GM21515 (cell line): ENCODE results near the gene KLRG1.

Source experiments
- ATAC-seq: cut with Tn5 transposase; IDR thresholded peaks from one replicate; pipeline ENCODE4 v1.9.1; 2021; ENCODE audit not compliant: unreplicated experiment

KLRG1 gene

GRCh38 chr12:9040484-9041186 is 51.3 kb downstream of the KLRG1 start:
- ATAC-seq: no peak

- ATAC-seq: no peak
Observed at GRCh38 chr12:9041321-9041720, 52.0 kb downstream of the KLRG1 start.

- no peak for ATAC-seq
Observed at GRCh38 chr12:9043766-9044165, 54.4 kb downstream of the KLRG1 start.

GRCh38 chr12:9047105-9047504 is 57.8 kb downstream of the KLRG1 start:
- no peak for ATAC-seq

- ATAC-seq: no peak
Observed at GRCh38 chr12:9048930-9049329, 59.6 kb downstream of the KLRG1 start.

- no peak for ATAC-seq
Observed at GRCh38 chr12:9049520-9050133, 60.3 kb downstream of the KLRG1 start.

GRCh38 chr12:9050521-9051157 is 61.3 kb downstream of the KLRG1 start:
- no peak for ATAC-seq

- no peak for ATAC-seq
Observed at GRCh38 chr12:9051158-9051550, 61.8 kb downstream of the KLRG1 start.

GRCh38 chr12:9052610-9053009 is 63.3 kb downstream of the KLRG1 start:
- no peak for ATAC-seq
